ENCODE data around the gene STUM. TPM values are rescaled to one million over a fixed set of nuclear protein-coding genes. Genes with fewer than 3 reads are reported as not detected.
A peak's percentile ranks its signal among the peaks of the same experiment; 100 is the strongest.

STUM gene
- total and polyA plus RNA-seq, 7 donors, result under 0.01 to 16.9 (median 7.2) TPM

GRCh38 chr1:226590614-226591013 lies 42.0 kb downstream of the STUM start:
- Histone ChIP-seq H3K27ac (no peak overlapping the region), H3K27me3 (no peaks in the 10 kb centered on the region), H3K4me1 (peaks cover 0 to 16% (median 12%) of the 10 kb centered on the region in 4 donors), H3K4me3 (no peak overlapping the region), H3K36me3 (no peaks in the 10 kb centered on the region), H3K9me3 (no peaks in the 10 kb centered on the region)
- DNase-seq, result no peak
- WGBS, 2 donors, result 90 to 91% methylated on average over 7 of the region's 7 CpGs
- intact Hi-C loops (cut with DNase I), result no loop called here
- TF ChIP-seq POLR2AphosphoS5 (IDR thresholded peaks at IDR 0.05) (no peak), CTCF (IDR thresholded peaks at IDR 0.05) (no peak), EP300 (IDR thresholded peaks at IDR 0.05) (no peak), POLR2A (IDR thresholded peaks at IDR 0.05) (no peak)

GRCh38 chr1:226593541-226593940 lies 45.0 kb downstream of the STUM start:
- no peak for DNase-seq
- intact Hi-C loops (cut with DNase I), result no loop called here
- 91 to 96% methylated on average over 8 of the region's 8 CpGs for WGBS, 2 donors
- Histone ChIP-seq H3K36me3 (peaks cover 0 to 2% (median 0%) of the 10 kb centered on the region in 4 donors), H3K27me3 (no peaks in the 10 kb centered on the region), H3K4me1 (peaks cover 0 to 13% (median 9%) of the 10 kb centered on the region in 4 donors), H3K27ac (no peak overlapping the region), H3K9me3 (no peaks in the 10 kb centered on the region), H3K4me3 (no peak overlapping the region)
- no peak for TF ChIP-seq POLR2A (IDR thresholded peaks at IDR 0.05)
- no peak for TF ChIP-seq CTCF (IDR thresholded peaks at IDR 0.05)
- TF ChIP-seq EP300 (IDR thresholded peaks at IDR 0.05), result no peak
- TF ChIP-seq POLR2AphosphoS5 (IDR thresholded peaks at IDR 0.05), result no peak

GRCh38 chr1:226596531-226597165 lies 48.1 kb downstream of the STUM start:
- H3K4me3 ChIP-seq, result no peak overlapping the region
- intact Hi-C loops (cut with DNase I), result no loop called here
- H3K9me3 ChIP-seq, result no peaks in the 10 kb centered on the region
- no peak overlapping the region for H3K27ac ChIP-seq
- H3K36me3 ChIP-seq, result peaks cover 0 to 8% (median 0%) of the 10 kb centered on the region in 4 donors
- H3K4me1 ChIP-seq, result peaks cover 0 to 3% (median 1%) of the 10 kb centered on the region in 4 donors
- TF ChIP-seq CTCF (IDR thresholded peaks at IDR 0.05) (no peak), EP300 (IDR thresholded peaks at IDR 0.05) (no peak), POLR2A (IDR thresholded peaks at IDR 0.05) (no peak), POLR2AphosphoS5 (IDR thresholded peaks at IDR 0.05) (no peak)
- WGBS, 2 donors, result 91% methylated on average over 16 of the region's 16 CpGs
- H3K27me3 ChIP-seq, result no peaks in the 10 kb centered on the region
- DNase-seq, result peak; percentile 62

- peak; percentile 47 for DNase-seq
- WGBS, 2 donors, result 83 to 92% methylated on average over 5 of the region's 5 CpGs
- no peak overlapping the region for H3K4me3 ChIP-seq
- intact Hi-C loops (cut with DNase I), result no loop called here
- peaks cover 0 to 14% (median 12%) of the 10 kb centered on the region in 4 donors for H3K4me1 ChIP-seq
- peaks cover 0 to 8% (median 0%) of the 10 kb centered on the region in 4 donors for H3K36me3 ChIP-seq
- H3K27me3 ChIP-seq, result no peaks in the 10 kb centered on the region
- TF ChIP-seq EP300 (IDR thresholded peaks at IDR 0.05) (no peak), POLR2AphosphoS5 (IDR thresholded peaks at IDR 0.05) (no peak), POLR2A (IDR thresholded peaks at IDR 0.05) (no peak), CTCF (IDR thresholded peaks at IDR 0.05) (no peak)
- no peak overlapping the region for H3K27ac ChIP-seq
- no peaks in the 10 kb centered on the region for H3K9me3 ChIP-seq
Measured at GRCh38 chr1:226597616-226598454, 49.3 kb downstream of the STUM start.
